Measurements from ENCODE around the gene ZNF784. TPM values are rescaled to one million over a fixed set of nuclear protein-coding genes. Genes with fewer than 3 reads are reported as not detected.
A peak's percentile ranks its signal among the peaks of the same experiment; 100 is the strongest.

The ZNF784 gene
- total RNA-seq, 2 donors from 2014 or later, result 7.2 to 10.7 TPM

GRCh38 chr19:55670280-55671053 is 46.1 kb upstream of the ZNF784 start:
- Histone ChIP-seq H3K27ac (ENCODE audit: low read depth, low read length) (no peak overlapping the region), H3K4me1 (ENCODE audit: control insufficient read depth, insufficient read depth, low read length) (peaks cover 4% of the 10 kb centered on the region), H3K9me3 (ENCODE audit: control insufficient read depth, low read length) (no peaks in the 10 kb centered on the region), H3K9ac (ENCODE audit: extremely low read depth, low read length, poor library complexity, severe bottlenecking) (no peak overlapping the region), H3K4me3 (ENCODE audit: low read length) (no peak overlapping the region), H3K27me3 (ENCODE audit: control insufficient read depth, insufficient read depth, low read length, poor library complexity, severe bottlenecking) (no peaks in the 10 kb centered on the region), H3K36me3 (ENCODE audit: control insufficient read depth, insufficient read depth, low read length) (peaks cover 61% of the 10 kb centered on the region)
- 91 to 94% methylated on average over 18 to 23 of the region's 23 CpGs for WGBS, 2 experiments (ENCODE audit: insufficient coverage in 1 of 2, insufficient read length in 1 of 2)
- no peak overlapping the region for H3K4me3 Mint-ChIP-seq
- no peaks in the 10 kb centered on the region for H3K27me3 Mint-ChIP-seq (ENCODE audit: insufficient read depth)
- no peaks in the 10 kb centered on the region for H3K9me3 Mint-ChIP-seq
- peaks cover 70% of the 10 kb centered on the region for H3K36me3 Mint-ChIP-seq (ENCODE audit: low read depth)
- TF ChIP-seq CTCF (conservative IDR thresholded peaks at IDR 0.05), result no peak
- peaks cover 19% of the 10 kb centered on the region for H3K4me1 Mint-ChIP-seq
- peak; percentile 75 for DNase-seq
- peak overlapping the region; percentile 81 for H3K27ac Mint-ChIP-seq

- Histone ChIP-seq H3K9ac (ENCODE audit: extremely low read depth, low read length, poor library complexity, severe bottlenecking) (no peak overlapping the region), H3K9me3 (ENCODE audit: control insufficient read depth, low read length) (no peaks in the 10 kb centered on the region), H3K27me3 (ENCODE audit: control insufficient read depth, insufficient read depth, low read length, poor library complexity, severe bottlenecking) (no peaks in the 10 kb centered on the region), H3K36me3 (ENCODE audit: control insufficient read depth, insufficient read depth, low read length) (peaks cover 66% of the 10 kb centered on the region), H3K4me1 (ENCODE audit: control insufficient read depth, insufficient read depth, low read length) (peaks cover 4% of the 10 kb centered on the region), H3K27ac (ENCODE audit: low read depth, low read length) (no peak overlapping the region), H3K4me3 (ENCODE audit: low read length) (no peak overlapping the region)
- H3K9me3 Mint-ChIP-seq, result no peaks in the 10 kb centered on the region
- H3K4me3 Mint-ChIP-seq, result no peak overlapping the region
- H3K4me1 Mint-ChIP-seq, result peaks cover 19% of the 10 kb centered on the region
- DNase-seq, result no peak
- no peaks in the 10 kb centered on the region for H3K27me3 Mint-ChIP-seq (ENCODE audit: insufficient read depth)
- TF ChIP-seq CTCF (conservative IDR thresholded peaks at IDR 0.05), result no peak
- 92 to 95% methylated on average over 31 to 42 of the region's 43 CpGs for WGBS, 2 experiments (ENCODE audit: insufficient coverage in 1 of 2, insufficient read length in 1 of 2)
- H3K36me3 Mint-ChIP-seq (ENCODE audit: low read depth), result peaks cover 74% of the 10 kb centered on the region
- H3K27ac Mint-ChIP-seq, result peak overlapping the region; percentile 58
Observed at GRCh38 chr19:55669418-55670279, 45.3 kb upstream of the ZNF784 start.

- Histone ChIP-seq H3K9me3 (ENCODE audit: control insufficient read depth, low read length) (no peaks in the 10 kb centered on the region), H3K27ac (ENCODE audit: low read depth, low read length) (no peak overlapping the region), H3K27me3 (ENCODE audit: control insufficient read depth, insufficient read depth, low read length, poor library complexity, severe bottlenecking) (no peaks in the 10 kb centered on the region), H3K4me3 (ENCODE audit: low read length) (no peak overlapping the region), H3K36me3 (ENCODE audit: control insufficient read depth, insufficient read depth, low read length) (peaks cover 75% of the 10 kb centered on the region), H3K4me1 (ENCODE audit: control insufficient read depth, insufficient read depth, low read length) (peaks cover 4% of the 10 kb centered on the region), H3K9ac (ENCODE audit: extremely low read depth, low read length, poor library complexity, severe bottlenecking) (no peak overlapping the region)
- H3K36me3 Mint-ChIP-seq (ENCODE audit: low read depth), result peaks cover 78% of the 10 kb centered on the region
- no peak for TF ChIP-seq CTCF (conservative IDR thresholded peaks at IDR 0.05)
- peaks cover 15% of the 10 kb centered on the region for H3K4me1 Mint-ChIP-seq
- WGBS, 2 experiments (ENCODE audit: insufficient coverage in 1 of 2, insufficient read length in 1 of 2), result 92 to 94% methylated on average over 15 to 30 of the region's 30 CpGs
- no peaks in the 10 kb centered on the region for H3K27me3 Mint-ChIP-seq (ENCODE audit: insufficient read depth)
- no peak overlapping the region for H3K27ac Mint-ChIP-seq
- H3K9me3 Mint-ChIP-seq, result no peaks in the 10 kb centered on the region
- H3K4me3 Mint-ChIP-seq, result no peak overlapping the region
- DNase-seq, result no peak
Observed at GRCh38 chr19:55668603-55669348, 44.4 kb upstream of the ZNF784 start.

All from endodermal cell (in vitro differentiated cells).